GM23338 (cell line): ENCODE measurements around the gene DLL4. TPM values are rescaled to one million over a fixed set of nuclear protein-coding genes. Genes with fewer than 3 reads are reported as not detected.

Experiments
- ATAC-seq: fragments of 200-7000 bp; cut with Tn5 transposase; 3 replicates; pipeline ENCODE4 v1.9.1; 2020
- DNase-seq: peaks from one replicate; pipeline ENCODE4 v3.0.0-alpha.2; 2015; ENCODE audit warnings: low spot score
- H2AFZ ChIP-seq: fragments of 200-600 bp; sonication (generic); 2 replicates; pipeline ENCODE4 v1.8.0; 2016; ENCODE audit warnings: antibody characterized with exemption, mild to moderate bottlenecking, moderate library complexity
- H3F3A ChIP-seq: fragments of 200-600 bp; sonication (generic); replicated peaks from 2 replicates; pipeline ENCODE4 v1.8.0; 2017; ENCODE audit warnings: antibody characterized with exemption, mixed run types, low read depth
- H3K27ac ChIP-seq: fragments of 200-600 bp; sonication (generic); 2 replicates; pipeline ENCODE4 v1.6.1; 2016; ENCODE audit warnings: low read depth
- H3K27me3 ChIP-seq: fragments of 200-600 bp; sonication (generic); 2 replicates; pipeline ENCODE4 v1.8.0; 2016; ENCODE audit warnings: mild to moderate bottlenecking, mixed run types, moderate library complexity; ENCODE audit not compliant: insufficient read depth
- H3K36me3 ChIP-seq: fragments of 200-600 bp; sonication (generic); 2 replicates; pipeline ENCODE4 v1.8.0; 2016; ENCODE audit warnings: mild to moderate bottlenecking; ENCODE audit not compliant: insufficient read depth
- H3K4me1 ChIP-seq: fragments of 200-600 bp; sonication (generic); 2 replicates; pipeline ENCODE4 v1.8.0; 2016; ENCODE audit warnings: mild to moderate bottlenecking, moderate library complexity; ENCODE audit not compliant: insufficient read depth
- H3K4me2 ChIP-seq: fragments of 200-600 bp; sonication (generic); 2 replicates; pipeline ENCODE4 v1.7.1; 2017; ENCODE audit warnings: mixed run types
- H3K4me3 ChIP-seq: fragments of 200-600 bp; sonication (generic); 2 replicates; pipeline ENCODE4 v1.6.1; 2016; ENCODE audit warnings: mixed run types
- H3K79me2 ChIP-seq: fragments of 200-600 bp; sonication (generic); replicated peaks from 2 replicates; pipeline ENCODE4 v1.8.0; 2017; ENCODE audit warnings: mild to moderate bottlenecking; ENCODE audit not compliant: insufficient read depth
- H3K9me2 ChIP-seq: fragments of 200-600 bp; sonication (generic); 2 replicates; pipeline ENCODE4 v1.8.0; 2017; ENCODE audit not compliant: insufficient read depth
- H4K20me1 ChIP-seq: fragments of 200-600 bp; sonication (generic); replicated peaks from 2 replicates; pipeline ENCODE4 v1.8.0; 2017; ENCODE audit warnings: mild to moderate bottlenecking; ENCODE audit not compliant: insufficient read depth
- H3K27ac Mint-ChIP-seq: 2 replicates; pipeline ENCODE4 v1.8.0; 2020; ENCODE audit warnings: inconsistent platforms, mild to moderate bottlenecking, moderate library complexity, mixed read lengths
- H3K27me3 Mint-ChIP-seq: 3 replicates; pipeline ENCODE4 v1.8.0; 2022; ENCODE audit warnings: low read depth, mild to moderate bottlenecking, moderate library complexity, mixed read lengths, inconsistent platforms; ENCODE audit not compliant: insufficient read depth, poor library complexity
- H3K36me3 Mint-ChIP-seq: 3 replicates; pipeline ENCODE4 v1.8.0; 2021; ENCODE audit warnings: low read depth, mild to moderate bottlenecking, inconsistent platforms, moderate library complexity, mixed read lengths
- H3K4me1 Mint-ChIP-seq: 3 replicates; pipeline ENCODE4 v1.8.0; 2020; ENCODE audit warnings: mild to moderate bottlenecking, inconsistent platforms, mixed read lengths
- H3K4me3 Mint-ChIP-seq: 3 replicates; pipeline ENCODE4 v1.8.0; 2021; ENCODE audit warnings: moderate library complexity, mild to moderate bottlenecking, inconsistent platforms, mixed read lengths
- H3K9me3 Mint-ChIP-seq: 3 replicates; pipeline ENCODE4 v1.8.0; 2020; ENCODE audit warnings: moderate library complexity, mild to moderate bottlenecking, inconsistent platforms, mixed read lengths
- EZH2 ChIP-seq: fragments of 200-600 bp; sonication (generic); IDR thresholded peaks from one replicate; pipeline ENCODE4 v1.8.0; 2017; ENCODE audit warnings: antibody characterized with exemption, mild to moderate bottlenecking, low read depth; ENCODE audit not compliant: unreplicated experiment
- ZNF114 ChIP-seq: fragments of 250-450 bp; sonication (Bioruptor Pico); IDR thresholded peaks from 2 replicates; pipeline ENCODE4 v1.5.0; 2020; ENCODE audit warnings: mild to moderate bottlenecking, moderate library complexity
- polyA plus RNA-seq: library from polyadenylated mRNA; unstranded; fragments of >200 nt; fragmentation: Nextera tagmentation; extraction: Ambion mirVana; gene quantifications from 2 replicates; pipeline ENCODE4 v1.2.1, GENCODE V29; 2016
- total RNA-seq: library from RNA; depleted of rRNA; stranded (reverse); fragments of >200 nt; shearing (Covaris generic); gene quantifications from 2 replicates; pipeline ENCODE4 v1.2.3, GENCODE V29; 2014
- TF ChIP-seq, protein P1 (sequence below): fragments of 250-450 bp; sonication (Bioruptor Pico); IDR thresholded peaks from 2 replicates; pipeline ENCODE4 v1.5.0; 2020; ENCODE audit warnings: mild to moderate bottlenecking, moderate library complexity
- TF ChIP-seq, protein P2 (sequence below), 2 experiments: fragments of 200-600 bp in 1 of 2; sonication (generic) in 1 of 2; conservative IDR thresholded peaks; 2 replicates each; pipeline versions ENCODE4 v1.5.1 to v1.6.1; 2016 to 2017; ENCODE audit warnings: antibody characterized with exemption in 2 of 2, low read depth in 2 of 2, mild to moderate bottlenecking in 2 of 2, moderate library complexity in 1 of 2

The DLL4 gene
- total and polyA plus RNA-seq, 2 experiments from 2014 or later: 0.31 to 0.99 TPM

DNA sequence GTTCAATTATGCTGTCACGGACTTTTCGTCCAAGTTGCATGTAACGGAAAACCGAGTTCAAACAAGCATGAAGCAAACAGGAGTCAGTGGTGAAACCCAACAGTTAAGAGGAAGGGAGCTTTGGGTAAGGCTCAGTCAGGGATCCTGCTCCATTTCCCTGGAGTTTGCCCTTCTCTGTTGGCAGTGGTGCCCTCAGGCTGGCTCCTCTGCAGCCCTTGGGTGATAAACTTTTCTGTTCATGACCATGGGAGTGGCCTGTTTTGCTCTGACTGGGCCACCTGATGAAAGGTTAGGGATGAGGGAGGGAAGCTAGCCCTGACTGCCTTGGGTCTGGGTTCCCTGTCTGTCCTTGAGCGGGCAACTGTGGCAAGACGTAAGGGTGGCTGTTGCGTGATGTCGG is 40.2 kb downstream of the DLL4 start (continued):
- TF ChIP-seq ZNF114 (CRISPR knock-in tag) (no peak), EZH2 (no peak)
- TF ChIP-seq, protein P1, sequence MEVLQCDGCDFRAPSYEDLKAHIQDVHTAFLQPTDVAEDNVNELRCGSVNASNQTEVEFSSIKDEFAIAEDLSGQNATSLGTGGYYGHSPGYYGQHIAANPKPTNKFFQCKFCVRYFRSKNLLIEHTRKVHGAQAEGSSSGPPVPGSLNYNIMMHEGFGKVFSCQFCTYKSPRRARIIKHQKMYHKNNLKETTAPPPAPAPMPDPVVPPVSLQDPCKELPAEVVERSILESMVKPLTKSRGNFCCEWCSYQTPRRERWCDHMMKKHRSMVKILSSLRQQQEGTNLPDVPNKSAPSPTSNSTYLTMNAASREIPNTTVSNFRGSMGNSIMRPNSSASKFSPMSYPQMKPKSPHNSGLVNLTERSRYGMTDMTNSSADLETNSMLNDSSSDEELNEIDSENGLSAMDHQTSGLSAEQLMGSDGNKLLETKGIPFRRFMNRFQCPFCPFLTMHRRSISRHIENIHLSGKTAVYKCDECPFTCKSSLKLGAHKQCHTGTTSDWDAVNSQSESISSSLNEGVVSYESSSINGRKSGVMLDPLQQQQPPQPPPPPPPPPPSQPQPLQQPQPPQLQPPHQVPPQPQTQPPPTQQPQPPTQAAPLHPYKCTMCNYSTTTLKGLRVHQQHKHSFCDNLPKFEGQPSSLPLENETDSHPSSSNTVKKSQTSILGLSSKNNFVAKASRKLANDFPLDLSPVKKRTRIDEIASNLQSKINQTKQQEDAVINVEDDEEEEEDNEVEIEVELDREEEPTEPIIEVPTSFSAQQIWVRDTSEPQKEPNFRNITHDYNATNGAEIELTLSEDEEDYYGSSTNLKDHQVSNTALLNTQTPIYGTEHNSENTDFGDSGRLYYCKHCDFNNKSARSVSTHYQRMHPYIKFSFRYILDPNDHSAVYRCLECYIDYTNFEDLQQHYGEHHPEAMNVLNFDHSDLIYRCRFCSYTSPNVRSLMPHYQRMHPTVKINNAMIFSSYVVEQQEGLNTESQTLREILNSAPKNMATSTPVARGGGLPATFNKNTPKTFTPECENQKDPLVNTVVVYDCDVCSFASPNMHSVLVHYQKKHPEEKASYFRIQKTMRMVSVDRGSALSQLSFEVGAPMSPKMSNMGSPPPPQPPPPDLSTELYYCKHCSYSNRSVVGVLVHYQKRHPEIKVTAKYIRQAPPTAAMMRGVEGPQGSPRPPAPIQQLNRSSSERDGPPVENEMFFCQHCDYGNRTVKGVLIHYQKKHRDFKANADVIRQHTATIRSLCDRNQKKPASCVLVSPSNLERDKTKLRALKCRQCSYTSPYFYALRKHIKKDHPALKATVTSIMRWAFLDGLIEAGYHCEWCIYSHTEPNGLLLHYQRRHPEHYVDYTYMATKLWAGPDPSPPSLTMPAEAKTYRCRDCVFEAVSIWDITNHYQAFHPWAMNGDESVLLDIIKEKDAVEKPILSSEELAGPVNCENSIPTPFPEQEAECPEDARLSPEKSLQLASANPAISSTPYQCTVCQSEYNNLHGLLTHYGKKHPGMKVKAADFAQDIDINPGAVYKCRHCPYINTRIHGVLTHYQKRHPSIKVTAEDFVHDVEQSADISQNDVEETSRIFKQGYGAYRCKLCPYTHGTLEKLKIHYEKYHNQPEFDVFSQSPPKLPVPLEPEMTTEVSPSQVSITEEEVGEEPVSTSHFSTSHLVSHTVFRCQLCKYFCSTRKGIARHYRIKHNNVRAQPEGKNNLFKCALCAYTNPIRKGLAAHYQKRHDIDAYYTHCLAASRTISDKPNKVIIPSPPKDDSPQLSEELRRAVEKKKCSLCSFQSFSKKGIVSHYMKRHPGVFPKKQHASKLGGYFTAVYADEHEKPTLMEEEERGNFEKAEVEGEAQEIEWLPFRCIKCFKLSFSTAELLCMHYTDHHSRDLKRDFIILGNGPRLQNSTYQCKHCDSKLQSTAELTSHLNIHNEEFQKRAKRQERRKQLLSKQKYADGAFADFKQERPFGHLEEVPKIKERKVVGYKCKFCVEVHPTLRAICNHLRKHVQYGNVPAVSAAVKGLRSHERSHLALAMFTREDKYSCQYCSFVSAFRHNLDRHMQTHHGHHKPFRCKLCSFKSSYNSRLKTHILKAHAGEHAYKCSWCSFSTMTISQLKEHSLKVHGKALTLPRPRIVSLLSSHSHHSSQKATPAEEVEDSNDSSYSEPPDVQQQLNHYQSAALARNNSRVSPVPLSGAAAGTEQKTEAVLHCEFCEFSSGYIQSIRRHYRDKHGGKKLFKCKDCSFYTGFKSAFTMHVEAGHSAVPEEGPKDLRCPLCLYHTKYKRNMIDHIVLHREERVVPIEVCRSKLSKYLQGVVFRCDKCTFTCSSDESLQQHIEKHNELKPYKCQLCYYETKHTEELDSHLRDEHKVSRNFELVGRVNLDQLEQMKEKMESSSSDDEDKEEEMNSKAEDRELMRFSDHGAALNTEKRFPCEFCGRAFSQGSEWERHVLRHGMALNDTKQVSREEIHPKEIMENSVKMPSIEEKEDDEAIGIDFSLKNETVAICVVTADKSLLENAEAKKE (CRISPR knock-in tag): no peak

DNA sequence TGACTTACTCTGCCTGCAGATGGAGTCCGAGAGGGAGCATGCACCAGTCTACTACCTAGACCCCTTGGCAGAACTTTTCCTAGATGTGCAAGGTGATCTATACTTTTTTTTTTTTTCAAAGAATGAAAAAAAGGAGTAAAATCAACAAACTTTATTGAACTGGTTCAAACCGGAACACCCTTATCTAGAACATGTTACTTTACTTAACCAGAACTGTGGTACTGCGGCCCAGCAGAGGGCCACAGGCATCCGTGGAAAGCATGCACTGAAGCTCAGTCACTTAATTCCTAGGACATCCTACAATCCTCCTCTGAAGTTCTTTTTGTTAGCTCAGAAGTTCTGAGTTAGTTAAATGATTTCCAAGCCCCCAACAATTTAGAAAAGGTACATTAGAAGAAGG is 45.7 kb downstream of the DLL4 start:
- TF ChIP-seq, protein P2, sequence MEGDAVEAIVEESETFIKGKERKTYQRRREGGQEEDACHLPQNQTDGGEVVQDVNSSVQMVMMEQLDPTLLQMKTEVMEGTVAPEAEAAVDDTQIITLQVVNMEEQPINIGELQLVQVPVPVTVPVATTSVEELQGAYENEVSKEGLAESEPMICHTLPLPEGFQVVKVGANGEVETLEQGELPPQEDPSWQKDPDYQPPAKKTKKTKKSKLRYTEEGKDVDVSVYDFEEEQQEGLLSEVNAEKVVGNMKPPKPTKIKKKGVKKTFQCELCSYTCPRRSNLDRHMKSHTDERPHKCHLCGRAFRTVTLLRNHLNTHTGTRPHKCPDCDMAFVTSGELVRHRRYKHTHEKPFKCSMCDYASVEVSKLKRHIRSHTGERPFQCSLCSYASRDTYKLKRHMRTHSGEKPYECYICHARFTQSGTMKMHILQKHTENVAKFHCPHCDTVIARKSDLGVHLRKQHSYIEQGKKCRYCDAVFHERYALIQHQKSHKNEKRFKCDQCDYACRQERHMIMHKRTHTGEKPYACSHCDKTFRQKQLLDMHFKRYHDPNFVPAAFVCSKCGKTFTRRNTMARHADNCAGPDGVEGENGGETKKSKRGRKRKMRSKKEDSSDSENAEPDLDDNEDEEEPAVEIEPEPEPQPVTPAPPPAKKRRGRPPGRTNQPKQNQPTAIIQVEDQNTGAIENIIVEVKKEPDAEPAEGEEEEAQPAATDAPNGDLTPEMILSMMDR (conservative IDR thresholded peaks at IDR 0.05; ENCODE audit: low read depth in 2 of 2): peak in 1 of 2 experiments; percentile 26; a peak in 2 of 4 replicates
- TF ChIP-seq, protein P1 (CRISPR knock-in tag): no peak
- ATAC-seq: 0 out of 3 replicates have a peak, but pooled peaks have one; percentile 20
- no peaks in the 10 kb centered on the region for H3K9me3 Mint-ChIP-seq

More for the DNA sequence above, 45.7 kb downstream of the DLL4 start:
- Mint-ChIP-seq H3K36me3 (peaks cover 23% of the 10 kb centered on the region), H3K27ac (no peak overlapping the region), H3K4me1 (peaks cover 10% of the 10 kb centered on the region), H3K27me3 (peaks cover 6% of the 10 kb centered on the region), H3K4me3 (no peak overlapping the region)
- Histone ChIP-seq H3K9me2 (no peaks in the 10 kb centered on the region), H3K4me3 (no peak overlapping the region), H3K4me1 (0 out of 2 replicates have a peak, but pooled peaks cover 3% of the 10 kb centered on the region), H3F3A (no peaks in the 10 kb centered on the region), H3K4me2 (no peak overlapping the region), H3K79me2 (no peaks in the 10 kb centered on the region), H2AFZ (no peak overlapping the region), H4K20me1 (no peaks in the 10 kb centered on the region), H3K27ac (no peak overlapping the region), H3K36me3 (peaks cover 5% of the 10 kb centered on the region; the same call in 1 of the 2 replicates), H3K27me3 (no peaks in the 10 kb centered on the region)
- DNase-seq: no peak
